ENCODE data around the gene PRSS53.

Gene PRSS53

GRCh38 chr16:31036691-31037090 is 52.1 kb downstream of the PRSS53 start:
- DNase-seq, result no peak

- peak; percentile 72 for DNase-seq
Observed at GRCh38 chr16:31033709-31034492, 54.8 kb downstream of the PRSS53 start.

Measured in COR-L47 (cell line).